Activated B cell treated with CpG ODN at 0.5 μM for 24 hours (primary cell): ENCODE data around the gene CFAP299. TPM values are rescaled to one million over a fixed set of nuclear protein-coding genes. Genes with fewer than 3 reads are reported as not detected.

ENCODE experiments used
- ATAC-seq: fragments of 200-7000 bp; cut with Tn5 transposase; one replicate; pipeline ENCODE4 v1.10.0; 2021; ENCODE audit warnings: low read depth, mild to moderate bottlenecking, moderate library complexity
- CTCF ChIA-PET: fragments of 350-600 bp; sonication (Branson Sonifier 250); formaldehyde crosslinking; loops from one replicate; lab custom pipeline; 2021; ENCODE audit warnings: antibody characterized with exemption; lab: Charles Lee
- POLR2A ChIA-PET: fragments of 350-600 bp; sonication (Branson Sonifier 250); formaldehyde crosslinking; loops from one replicate; lab custom pipeline; 2021; ENCODE audit warnings: antibody characterized with exemption; lab: Charles Lee
- DNase-seq: peaks from one replicate; pipeline ENCODE4 v3.0.0; 2022
- H3K27ac Mint-ChIP-seq: one replicate; pipeline ENCODE4 v1.8.0; 2020; ENCODE audit warnings: mixed read lengths
- H3K27me3 Mint-ChIP-seq: one replicate; pipeline ENCODE4 v1.8.0; 2021; ENCODE audit warnings: mixed read lengths
- H3K36me3 Mint-ChIP-seq: one replicate; pipeline ENCODE4 v1.8.0; 2021; ENCODE audit warnings: low read depth, mixed read lengths
- H3K4me1 Mint-ChIP-seq: one replicate; pipeline ENCODE4 v1.8.0; 2021; ENCODE audit warnings: mixed read lengths
- H3K4me3 Mint-ChIP-seq: one replicate; pipeline ENCODE4 v1.8.0; 2020; ENCODE audit warnings: mild to moderate bottlenecking, mixed read lengths
- H3K9me3 Mint-ChIP-seq: one replicate; pipeline ENCODE4 v1.8.0; 2020; ENCODE audit warnings: mixed read lengths
- intact Hi-C: fragments of 100-400 bp; cut with micrococcal nuclease; formaldehyde crosslinking; loops from one replicate; pipeline ENCODE4 v1.15.1; 2024
- total RNA-seq: library from RNA; stranded (reverse); gene quantifications from 2 replicates; pipeline ENCODE4 v1.2.3, GENCODE V29; 2022
- TF ChIP-seq, protein P1 (sequence below): fragments of 200-600 bp; IDR thresholded peaks from one replicate; pipeline ENCODE4 v1.8.0; 2022; ENCODE audit warnings: antibody characterized with exemption, mild to moderate bottlenecking

Gene CFAP299
- total RNA-seq, 1 donor from 2014 or later, result not detected

GRCh38 chr4:80324171-80324570 lies 11.4 kb upstream of the CFAP299 start:
- H3K9me3 Mint-ChIP-seq, result no peaks in the 10 kb centered on the region
- no peak overlapping the region for H3K27ac Mint-ChIP-seq
- H3K4me1 Mint-ChIP-seq, result no peaks in the 10 kb centered on the region
- ATAC-seq (no peak), DNase-seq (no peak)
- H3K4me3 Mint-ChIP-seq, result no peak overlapping the region
- TF ChIP-seq, protein P1, sequence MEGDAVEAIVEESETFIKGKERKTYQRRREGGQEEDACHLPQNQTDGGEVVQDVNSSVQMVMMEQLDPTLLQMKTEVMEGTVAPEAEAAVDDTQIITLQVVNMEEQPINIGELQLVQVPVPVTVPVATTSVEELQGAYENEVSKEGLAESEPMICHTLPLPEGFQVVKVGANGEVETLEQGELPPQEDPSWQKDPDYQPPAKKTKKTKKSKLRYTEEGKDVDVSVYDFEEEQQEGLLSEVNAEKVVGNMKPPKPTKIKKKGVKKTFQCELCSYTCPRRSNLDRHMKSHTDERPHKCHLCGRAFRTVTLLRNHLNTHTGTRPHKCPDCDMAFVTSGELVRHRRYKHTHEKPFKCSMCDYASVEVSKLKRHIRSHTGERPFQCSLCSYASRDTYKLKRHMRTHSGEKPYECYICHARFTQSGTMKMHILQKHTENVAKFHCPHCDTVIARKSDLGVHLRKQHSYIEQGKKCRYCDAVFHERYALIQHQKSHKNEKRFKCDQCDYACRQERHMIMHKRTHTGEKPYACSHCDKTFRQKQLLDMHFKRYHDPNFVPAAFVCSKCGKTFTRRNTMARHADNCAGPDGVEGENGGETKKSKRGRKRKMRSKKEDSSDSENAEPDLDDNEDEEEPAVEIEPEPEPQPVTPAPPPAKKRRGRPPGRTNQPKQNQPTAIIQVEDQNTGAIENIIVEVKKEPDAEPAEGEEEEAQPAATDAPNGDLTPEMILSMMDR, result no peak
- no peaks in the 10 kb centered on the region for H3K36me3 Mint-ChIP-seq
- CTCF ChIA-PET, result no interaction called here
- intact Hi-C loops, result no loop called here
- H3K27me3 Mint-ChIP-seq, result peaks cover 2% of the 10 kb centered on the region
- POLR2A ChIA-PET, result no interaction called here

- Mint-ChIP-seq H3K27me3 (peaks cover 13% of the 10 kb centered on the region), H3K9me3 (no peaks in the 10 kb centered on the region), H3K4me3 (no peak overlapping the region), H3K36me3 (no peaks in the 10 kb centered on the region), H3K27ac (no peak overlapping the region), H3K4me1 (peaks cover 12% of the 10 kb centered on the region)
- POLR2A ChIA-PET, result no interaction called here
- DNase-seq (no peak), ATAC-seq (no peak)
- TF ChIP-seq, protein P1, result no peak
- intact Hi-C loops, result no loop called here
- CTCF ChIA-PET, result no interaction called here
Measured at GRCh38 chr4:80331693-80332092, 3.8 kb upstream of the CFAP299 start.

- Mint-ChIP-seq H3K4me1 (peaks cover 12% of the 10 kb centered on the region), H3K27me3 (peaks cover 13% of the 10 kb centered on the region), H3K36me3 (no peaks in the 10 kb centered on the region), H3K4me3 (no peak overlapping the region), H3K9me3 (no peaks in the 10 kb centered on the region), H3K27ac (no peak overlapping the region)
- DNase-seq (no peak), ATAC-seq (no peak)
- intact Hi-C loops, result no loop called here
- CTCF ChIA-PET, result interaction anchor here (1.1 kb wide), 1 partner anchor 30 kb away, joined by 3 read pairs; no protein-coding TSS in a partner anchor
- POLR2A ChIA-PET, result no interaction called here
- TF ChIP-seq, protein P1, result no peak
Measured at GRCh38 chr4:80333121-80333520, 2.4 kb upstream of the CFAP299 start.

DNA sequence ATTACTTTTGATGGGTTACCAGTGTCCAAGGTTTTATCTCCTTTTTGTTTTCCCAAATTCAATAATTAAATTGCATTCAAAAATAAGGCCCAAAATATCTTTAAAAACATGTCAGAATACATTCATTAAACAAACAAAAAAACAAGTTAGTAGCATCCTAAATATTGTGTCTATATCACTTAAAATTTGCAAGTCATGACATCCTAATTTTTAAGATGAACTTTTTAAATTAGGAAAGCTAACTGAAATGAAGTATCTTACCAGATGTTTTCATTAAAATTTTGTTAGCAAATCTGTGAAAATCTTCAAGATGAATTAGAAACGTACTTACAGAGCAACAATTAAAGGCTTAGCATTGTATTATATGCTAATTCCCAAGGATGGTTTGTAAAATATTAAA lies 962 bp upstream of the CFAP299 start:
- ATAC-seq, result no peak
- intact Hi-C loops, result no loop called here
- no peak overlapping the region for H3K27ac Mint-ChIP-seq
- H3K9me3 Mint-ChIP-seq, result no peaks in the 10 kb centered on the region
- ChIA-PET POLR2A (no interaction called here), CTCF (no interaction called here)
- no peak for DNase-seq
- no peaks in the 10 kb centered on the region for H3K36me3 Mint-ChIP-seq
- TF ChIP-seq, protein P1, result no peak
- H3K27me3 Mint-ChIP-seq, result peaks cover 22% of the 10 kb centered on the region
- peaks cover 12% of the 10 kb centered on the region for H3K4me1 Mint-ChIP-seq
- no peak overlapping the region for H3K4me3 Mint-ChIP-seq

DNA sequence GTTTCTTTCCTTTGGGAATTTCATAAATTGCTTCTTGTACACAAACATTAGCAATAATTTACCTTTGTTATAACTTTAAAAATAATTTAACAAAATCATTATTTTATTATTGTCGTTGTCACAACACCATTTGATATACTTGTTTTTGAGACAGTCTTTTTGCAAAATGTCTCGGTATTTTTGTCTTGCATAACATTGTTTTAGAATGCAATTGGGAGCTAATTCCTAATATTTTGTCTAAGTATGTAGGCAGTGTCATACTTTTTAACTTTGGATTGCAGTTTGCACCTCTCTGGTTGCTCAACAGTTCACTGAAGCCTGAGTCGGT lies 340 bp upstream of the CFAP299 start:
- DNase-seq (no peak), ATAC-seq (no peak)
- intact Hi-C loops, result no loop called here
- Mint-ChIP-seq H3K27me3 (peaks cover 25% of the 10 kb centered on the region), H3K27ac (no peak overlapping the region), H3K9me3 (no peaks in the 10 kb centered on the region), H3K4me3 (peak overlapping the region; percentile 83), H3K4me1 (peaks cover 12% of the 10 kb centered on the region), H3K36me3 (no peaks in the 10 kb centered on the region)
- ChIA-PET CTCF (no interaction called here), POLR2A (no interaction called here)
- TF ChIP-seq, protein P1, result no peak
